ENCODE data around the gene SCAF4.
"Not testable (repeated sequence)": the region's sequence is repeated elsewhere in the genome, so short reads cannot be mapped to it uniquely, and the experiment has no call there.

Gene SCAF4, protein sequence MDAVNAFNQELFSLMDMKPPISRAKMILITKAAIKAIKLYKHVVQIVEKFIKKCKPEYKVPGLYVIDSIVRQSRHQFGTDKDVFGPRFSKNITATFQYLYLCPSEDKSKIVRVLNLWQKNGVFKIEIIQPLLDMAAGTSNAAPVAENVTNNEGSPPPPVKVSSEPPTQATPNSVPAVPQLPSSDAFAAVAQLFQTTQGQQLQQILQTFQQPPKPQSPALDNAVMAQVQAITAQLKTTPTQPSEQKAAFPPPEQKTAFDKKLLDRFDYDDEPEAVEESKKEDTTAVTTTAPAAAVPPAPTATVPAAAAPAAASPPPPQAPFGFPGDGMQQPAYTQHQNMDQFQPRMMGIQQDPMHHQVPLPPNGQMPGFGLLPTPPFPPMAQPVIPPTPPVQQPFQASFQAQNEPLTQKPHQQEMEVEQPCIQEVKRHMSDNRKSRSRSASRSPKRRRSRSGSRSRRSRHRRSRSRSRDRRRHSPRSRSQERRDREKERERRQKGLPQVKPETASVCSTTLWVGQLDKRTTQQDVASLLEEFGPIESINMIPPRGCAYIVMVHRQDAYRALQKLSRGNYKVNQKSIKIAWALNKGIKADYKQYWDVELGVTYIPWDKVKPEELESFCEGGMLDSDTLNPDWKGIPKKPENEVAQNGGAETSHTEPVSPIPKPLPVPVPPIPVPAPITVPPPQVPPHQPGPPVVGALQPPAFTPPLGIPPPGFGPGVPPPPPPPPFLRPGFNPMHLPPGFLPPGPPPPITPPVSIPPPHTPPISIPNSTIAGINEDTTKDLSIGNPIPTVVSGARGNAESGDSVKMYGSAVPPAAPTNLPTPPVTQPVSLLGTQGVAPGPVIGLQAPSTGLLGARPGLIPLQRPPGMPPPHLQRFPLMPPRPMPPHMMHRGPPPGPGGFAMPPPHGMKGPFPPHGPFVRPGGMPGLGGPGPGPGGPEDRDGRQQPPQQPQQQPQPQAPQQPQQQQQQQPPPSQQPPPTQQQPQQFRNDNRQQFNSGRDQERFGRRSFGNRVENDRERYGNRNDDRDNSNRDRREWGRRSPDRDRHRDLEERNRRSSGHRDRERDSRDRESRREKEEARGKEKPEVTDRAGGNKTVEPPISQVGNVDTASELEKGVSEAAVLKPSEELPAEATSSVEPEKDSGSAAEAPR

DNA sequence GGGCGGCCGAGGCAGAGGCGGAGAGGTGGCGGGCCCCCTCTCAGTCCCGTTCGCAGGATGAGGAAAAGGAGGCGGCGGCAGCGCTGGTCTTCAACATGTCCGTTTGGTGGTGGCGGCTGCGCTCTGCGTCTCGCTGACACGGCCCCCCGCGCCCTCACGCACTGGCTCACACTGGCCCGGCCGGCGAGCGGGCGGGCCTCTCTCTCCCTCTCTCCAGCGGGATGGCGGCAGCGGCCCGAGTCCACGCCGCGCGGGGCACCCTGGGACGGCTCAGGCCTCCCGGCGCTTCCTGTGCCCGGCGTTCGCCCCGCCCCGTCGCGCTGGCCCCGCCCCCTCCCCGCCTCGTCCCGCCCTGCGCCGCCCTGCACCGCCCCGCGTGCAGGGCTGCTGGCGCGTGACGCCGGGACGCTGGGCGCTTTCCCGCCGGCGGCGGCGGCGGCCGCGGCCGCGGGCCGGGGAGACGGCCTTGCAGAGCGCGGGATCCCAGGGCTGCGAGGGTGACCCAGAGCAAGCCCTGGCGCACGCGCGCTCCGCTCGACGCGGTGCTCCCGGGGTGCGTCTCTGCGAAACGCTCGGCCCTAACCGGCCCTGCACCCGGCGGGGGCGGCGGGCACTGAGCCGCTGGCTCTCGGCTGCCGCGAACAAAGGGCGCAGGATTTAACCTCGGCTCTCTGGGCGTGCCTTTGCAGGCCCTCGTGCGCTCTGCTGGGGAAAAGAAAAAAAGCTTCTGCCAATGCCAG is at the start of gene SCAF4:
TSS of gene SCAF4 (minus strand) at position 262 of the 740 bp plus-strand sequence. CDS start 426 bp downstream, outside the sequence.
- H3K4me3 ChIP-seq (ENCODE audit: low read depth, low read length) = peak within 1 kb of the TSS; percentile 83
- peak; percentile 75 for DNase-seq (ENCODE audit: low read depth)

DNA sequence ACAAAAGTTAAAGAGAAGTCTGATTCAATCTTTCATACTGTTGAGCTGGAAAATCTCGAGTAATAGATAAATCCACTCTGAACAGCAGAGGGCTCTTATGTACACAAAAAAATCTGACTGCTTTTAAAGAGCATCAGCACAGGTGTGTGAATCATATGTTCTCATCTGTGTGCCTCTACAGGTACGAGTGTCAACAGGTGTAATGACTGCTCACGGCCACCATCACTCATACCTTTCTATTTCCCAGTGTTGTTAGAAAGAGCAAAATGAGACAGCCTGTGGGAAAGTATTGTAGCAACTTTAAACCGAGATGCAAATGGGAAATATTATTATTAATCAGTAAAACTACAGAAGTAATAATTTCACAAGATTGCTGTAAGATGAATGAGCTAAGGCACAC is 49.0 kb upstream of the SCAF4 start:
- DNase-seq (ENCODE audit: low read depth) = no peak
- H3K4me3 ChIP-seq (ENCODE audit: low read depth, low read length) = no peak overlapping the region

DNA sequence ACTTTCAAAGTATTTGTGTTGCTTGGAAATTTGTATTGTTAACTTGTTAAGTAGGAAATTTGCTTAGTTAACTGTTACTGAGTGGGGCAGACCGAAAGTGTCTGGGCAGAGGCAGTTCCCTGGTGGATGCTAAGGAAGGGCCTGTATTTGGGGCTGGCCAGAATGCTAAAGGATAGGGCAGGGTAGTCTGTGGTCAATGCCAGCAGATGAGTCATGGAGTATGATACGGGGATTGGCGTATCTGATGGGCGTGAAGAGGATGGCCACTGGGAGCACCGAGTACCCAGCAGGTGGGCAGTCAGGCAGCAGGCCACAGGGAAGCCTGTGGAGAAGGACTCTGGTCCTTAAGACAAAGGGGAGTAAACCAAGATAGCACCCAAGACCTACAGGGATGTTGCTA is 46.6 kb upstream of the SCAF4 start:
- DNase-seq (ENCODE audit: low read depth) = no peak
- H3K4me3 ChIP-seq (ENCODE audit: low read depth, low read length) = no peak overlapping the region

DNA sequence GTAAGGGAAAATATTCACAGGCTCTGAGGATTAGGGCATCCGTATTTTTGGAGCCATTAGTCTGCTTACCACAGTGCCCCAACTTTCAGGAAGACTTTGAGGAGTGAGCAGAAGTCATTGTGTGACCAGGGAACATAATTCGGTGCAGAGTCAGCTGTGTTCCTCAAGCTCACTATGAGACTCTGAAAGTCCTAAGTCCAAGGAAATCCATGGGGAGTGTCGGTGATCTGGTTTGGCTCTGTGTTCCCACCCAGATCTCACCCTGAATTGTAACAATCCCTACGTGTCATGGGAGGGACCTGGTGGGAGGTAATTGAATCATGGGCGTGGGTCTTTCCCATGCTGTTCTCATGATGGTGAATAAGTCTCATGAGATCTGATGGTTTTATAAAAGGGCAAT is 45.9 kb upstream of the SCAF4 start:
- no peak overlapping the region for H3K4me3 ChIP-seq (ENCODE audit: low read depth, low read length)
- DNase-seq (ENCODE audit: low read depth) = no peak

DNA sequence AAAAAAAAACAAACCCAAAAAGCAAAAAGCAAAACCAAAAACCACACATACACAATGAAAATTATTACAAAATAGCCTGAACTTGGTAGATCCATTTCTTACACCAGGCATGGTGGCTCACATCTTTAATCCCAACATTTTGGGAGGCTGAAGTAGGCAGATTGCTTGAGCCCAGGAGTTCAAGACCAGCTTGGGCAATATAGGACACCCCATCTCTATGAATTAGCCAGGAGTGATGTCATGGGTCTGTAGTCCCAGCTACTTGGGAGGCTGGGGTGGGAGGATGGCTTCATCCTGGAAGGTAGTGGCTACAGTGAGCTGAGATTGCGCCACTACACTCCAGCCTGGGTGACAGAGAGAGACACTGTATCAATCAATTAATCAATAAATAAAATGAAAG is 42.1 kb upstream of the SCAF4 start:
- no peak overlapping the region for H3K4me3 ChIP-seq (ENCODE audit: low read depth, low read length)
- DNase-seq (ENCODE audit: low read depth) = no peak

DNA sequence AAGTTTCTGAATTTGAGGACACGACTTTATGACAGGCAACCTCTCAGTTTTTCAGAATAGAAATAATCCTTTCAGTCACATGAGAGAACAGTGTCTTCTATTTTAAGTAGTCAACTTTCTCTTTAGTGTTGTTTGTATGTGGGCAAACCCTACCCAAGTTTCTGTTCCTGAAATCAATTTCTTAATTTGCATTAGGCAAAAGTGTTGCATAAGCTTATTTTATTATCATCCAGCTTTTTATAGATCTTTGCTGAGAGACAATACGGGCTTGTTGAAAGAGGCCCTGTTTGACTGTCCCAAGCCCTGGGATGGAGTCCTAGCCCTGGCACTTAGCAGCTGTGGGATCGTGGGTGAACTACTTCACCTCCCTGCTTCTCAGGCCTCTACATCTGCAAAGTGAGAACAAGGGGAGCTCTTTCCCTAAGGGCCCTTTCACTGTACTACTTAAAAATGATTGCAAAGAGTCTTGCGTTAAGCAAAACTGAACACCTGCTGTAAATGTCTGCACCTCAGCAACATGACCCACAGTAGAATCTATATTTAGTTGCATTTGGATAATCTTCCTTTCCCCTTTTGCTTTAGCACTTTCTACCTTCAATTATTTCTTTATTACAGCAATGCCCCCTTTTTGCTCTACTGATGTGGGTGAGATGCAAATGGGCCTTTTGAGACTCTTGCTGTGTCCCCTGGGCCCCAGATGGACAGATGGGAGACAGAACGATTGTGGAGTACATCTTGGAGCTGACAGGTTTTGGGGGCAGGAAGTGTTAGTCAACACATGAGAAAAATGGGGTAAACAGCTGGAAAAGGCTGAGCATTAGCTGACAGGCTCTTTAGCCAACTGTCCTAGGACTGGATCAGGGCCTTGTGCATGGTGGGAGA is 41.0 kb upstream of the SCAF4 start:
- no peak for DNase-seq (ENCODE audit: low read depth)
- no peak overlapping the region for H3K4me3 ChIP-seq (ENCODE audit: low read depth, low read length)

DNA sequence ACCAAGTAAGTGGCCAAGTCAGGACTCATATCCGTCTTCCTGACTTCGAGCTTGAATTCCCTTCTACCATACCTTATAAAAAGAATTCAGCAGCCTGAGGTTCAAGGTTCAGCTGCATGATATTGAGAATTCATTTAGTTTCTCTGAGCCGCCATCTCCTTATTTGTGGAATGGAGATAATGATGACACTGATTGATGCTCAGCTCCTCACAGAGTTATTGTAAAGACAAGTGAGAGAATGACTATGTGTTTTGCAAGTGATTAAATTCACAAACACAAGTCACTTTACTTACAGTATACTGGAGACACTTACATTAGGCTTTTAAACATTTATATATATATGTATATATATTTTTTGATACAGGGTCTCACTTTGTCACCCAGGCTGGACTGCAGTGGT is 39.8 kb upstream of the SCAF4 start:
- DNase-seq (ENCODE audit: low read depth) = no peak
- no peak overlapping the region for H3K4me3 ChIP-seq (ENCODE audit: low read depth, low read length)

DNA sequence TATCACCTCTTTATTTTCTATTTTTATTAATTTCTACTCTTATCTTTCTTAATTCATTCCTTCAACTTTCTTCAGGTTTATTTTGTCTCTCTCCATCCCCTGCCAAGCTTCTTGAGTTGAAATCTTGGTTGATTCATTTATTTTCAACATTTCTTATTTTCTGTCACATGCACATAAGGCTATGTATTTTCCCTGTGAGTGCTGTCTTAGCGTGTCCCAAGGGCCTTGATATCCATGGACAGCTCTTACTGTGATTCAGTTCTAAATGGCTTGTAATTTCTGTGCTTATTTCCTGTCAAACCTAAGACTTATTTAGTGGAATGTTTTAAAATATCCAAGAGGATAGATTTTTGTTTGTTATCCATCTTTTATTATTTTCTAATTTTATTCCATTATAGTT is 36.8 kb upstream of the SCAF4 start:
- no peak for DNase-seq (ENCODE audit: low read depth)

DNA sequence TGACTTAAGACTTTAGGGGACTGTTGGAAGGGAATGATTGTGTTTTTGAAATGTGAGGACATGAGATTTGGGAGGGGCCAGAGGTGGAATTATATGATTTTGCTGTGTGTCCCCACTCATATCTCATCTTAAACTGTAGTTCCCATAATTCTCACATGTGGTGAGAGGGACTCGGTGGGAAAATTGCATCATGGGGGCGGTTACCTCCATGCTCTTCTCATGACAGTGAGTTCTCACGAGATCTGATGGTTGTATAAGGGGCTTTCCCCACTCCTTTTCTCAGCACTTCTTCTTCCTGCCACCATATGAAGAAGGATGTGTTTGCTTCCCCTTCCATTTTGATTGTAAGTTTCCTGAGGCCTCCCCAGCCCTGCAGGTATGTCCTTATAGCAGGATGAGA is 35.0 kb upstream of the SCAF4 start:
- DNase-seq (ENCODE audit: low read depth) = no peak
- no peak overlapping the region for H3K4me3 ChIP-seq (ENCODE audit: low read depth, low read length)

More for the DNA sequence above, 36.8 kb upstream of the SCAF4 start:
- H3K4me3 ChIP-seq (ENCODE audit: low read depth, low read length) = no peak overlapping the region

DNA sequence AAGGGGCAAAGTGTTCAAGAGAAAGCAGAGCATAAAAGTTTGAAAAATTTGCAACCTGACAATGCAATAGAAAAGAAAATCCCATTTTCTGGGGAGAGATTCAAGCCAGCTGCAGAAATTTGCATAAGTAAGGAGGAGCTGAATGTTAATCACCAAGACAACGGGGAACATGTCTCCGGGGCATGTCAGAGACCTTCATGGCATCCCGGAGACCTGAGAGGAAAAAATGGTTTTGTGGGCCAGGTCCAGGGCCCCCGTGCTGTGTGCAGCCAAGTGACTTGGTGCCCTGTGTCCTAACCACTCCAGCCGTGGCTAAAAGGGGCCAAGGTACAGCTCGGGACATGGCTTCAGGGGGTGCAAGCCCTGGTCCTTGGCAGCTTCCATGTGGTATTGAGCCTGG is 33.9 kb upstream of the SCAF4 start:
- not testable (repeated sequence) for DNase-seq (ENCODE audit: low read depth); H3K4me3 ChIP-seq (ENCODE audit: low read depth, low read length)

DNA sequence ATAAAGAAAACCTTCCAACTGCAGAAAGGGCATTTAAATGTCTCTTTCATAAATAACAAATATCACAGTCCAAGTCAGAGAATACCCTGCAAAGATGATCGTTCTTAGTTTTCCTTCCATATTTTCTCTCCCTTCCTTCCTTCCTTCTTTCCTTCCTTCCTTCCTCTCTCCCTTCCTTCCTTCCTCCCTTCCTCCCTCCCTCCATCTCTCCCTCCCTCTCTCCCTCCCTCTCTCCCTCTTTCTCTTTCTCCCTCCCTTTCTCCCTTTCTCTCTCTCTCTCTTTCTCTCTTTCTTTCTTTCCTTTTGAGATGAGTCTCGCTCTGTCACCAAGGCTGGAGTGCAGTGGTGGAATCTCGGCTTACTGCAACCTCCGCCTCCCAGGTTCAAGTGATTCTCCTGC is 29.0 kb upstream of the SCAF4 start:
- DNase-seq (ENCODE audit: low read depth) = no peak
- H3K4me3 ChIP-seq (ENCODE audit: low read depth, low read length) = no peak overlapping the region

DNA sequence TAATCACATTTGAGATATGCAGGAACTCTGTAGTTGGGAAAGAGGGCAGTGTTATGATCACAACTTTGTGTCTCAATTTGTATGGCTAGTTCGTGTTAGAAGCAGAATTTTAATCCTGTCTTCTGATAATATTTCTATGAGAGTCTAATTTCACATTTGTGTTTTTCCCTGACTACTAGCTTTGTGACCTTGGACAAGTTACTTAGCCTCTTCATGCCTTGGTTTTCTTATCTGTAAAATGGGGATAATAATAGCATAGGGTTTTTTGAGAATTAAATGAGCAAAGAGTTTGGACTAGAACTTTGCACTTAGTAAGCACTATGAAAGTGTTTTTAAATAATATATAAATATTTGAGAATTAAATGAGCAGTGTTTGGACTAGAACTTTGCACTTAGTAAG is 24.9 kb upstream of the SCAF4 start:
- DNase-seq (ENCODE audit: low read depth) = no peak
- H3K4me3 ChIP-seq (ENCODE audit: low read depth, low read length) = no peak overlapping the region

DNA sequence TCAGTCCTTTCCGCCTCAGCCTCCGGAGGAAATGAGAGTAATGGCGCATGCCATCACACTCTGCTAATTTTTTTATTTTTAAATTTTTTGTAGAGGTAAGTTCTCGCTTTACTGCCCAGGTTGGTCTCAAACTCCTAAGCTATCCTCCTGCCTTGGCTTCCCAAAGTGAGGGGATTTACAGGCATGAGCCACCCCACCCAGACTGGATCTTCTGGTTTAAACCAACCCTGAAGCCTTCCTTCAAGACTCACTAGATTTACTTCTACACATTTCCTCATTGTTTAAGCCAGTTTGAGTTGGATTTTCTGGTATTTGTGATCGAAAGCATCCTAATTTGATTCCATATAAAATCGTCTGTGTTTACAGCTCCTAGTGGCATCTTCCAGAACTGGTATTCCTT is 23.1 kb upstream of the SCAF4 start:
- H3K4me3 ChIP-seq (ENCODE audit: low read depth, low read length) = no peak overlapping the region
- no peak for DNase-seq (ENCODE audit: low read depth)

DNA sequence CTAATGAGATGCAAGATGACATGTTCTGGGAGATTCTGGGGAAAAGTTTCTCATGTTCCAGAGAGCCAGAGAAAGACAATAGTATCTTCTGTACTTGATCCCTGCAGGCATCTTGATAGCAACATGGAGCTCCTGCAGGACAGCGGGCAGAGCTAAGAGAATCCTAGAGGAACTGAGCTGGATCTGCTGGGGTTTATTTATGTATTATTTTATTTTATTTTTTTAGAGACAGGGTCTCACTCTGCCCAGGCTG is 22.7 kb upstream of the SCAF4 start:
- no peak overlapping the region for H3K4me3 ChIP-seq (ENCODE audit: low read depth, low read length)
- no peak for DNase-seq (ENCODE audit: low read depth)

DNA sequence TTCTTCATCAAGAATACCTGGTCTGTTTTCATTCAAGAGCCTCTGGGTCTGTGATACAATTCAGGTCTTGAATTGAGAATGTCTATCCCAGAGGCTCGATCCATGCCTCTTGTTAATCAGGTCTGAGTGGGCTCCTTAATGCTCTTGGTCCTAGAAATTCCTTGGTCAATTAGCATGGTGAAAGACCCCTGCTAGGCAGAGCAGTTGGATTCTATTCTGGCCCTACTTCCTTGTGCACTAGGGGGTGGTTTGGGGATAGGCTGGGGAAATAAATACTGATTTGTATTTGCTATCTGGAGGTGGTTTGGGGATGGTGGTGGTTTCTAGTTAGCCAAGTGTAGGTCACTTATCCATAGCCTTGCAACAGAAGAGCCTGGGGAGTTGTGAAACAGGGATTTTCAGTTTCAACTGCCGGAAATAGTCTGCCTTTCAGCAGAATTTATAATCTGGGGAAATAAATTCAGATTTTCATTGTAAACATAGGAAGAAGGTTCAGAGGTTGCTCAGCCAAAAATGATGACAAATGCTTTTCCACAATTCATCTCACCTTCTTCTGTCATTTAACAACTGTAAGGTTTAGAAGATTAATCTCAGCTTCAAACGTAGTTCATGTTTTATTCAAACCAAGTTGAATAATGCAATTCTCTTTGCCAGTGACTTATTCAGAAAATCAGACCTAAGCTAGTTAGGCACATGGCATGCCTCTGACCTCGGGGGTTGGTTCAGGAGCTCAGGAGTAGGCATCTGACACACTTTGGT is 22.2 kb upstream of the SCAF4 start:
- DNase-seq (ENCODE audit: low read depth) = no peak
- H3K4me3 ChIP-seq (ENCODE audit: low read depth, low read length) = no peak overlapping the region

DNA sequence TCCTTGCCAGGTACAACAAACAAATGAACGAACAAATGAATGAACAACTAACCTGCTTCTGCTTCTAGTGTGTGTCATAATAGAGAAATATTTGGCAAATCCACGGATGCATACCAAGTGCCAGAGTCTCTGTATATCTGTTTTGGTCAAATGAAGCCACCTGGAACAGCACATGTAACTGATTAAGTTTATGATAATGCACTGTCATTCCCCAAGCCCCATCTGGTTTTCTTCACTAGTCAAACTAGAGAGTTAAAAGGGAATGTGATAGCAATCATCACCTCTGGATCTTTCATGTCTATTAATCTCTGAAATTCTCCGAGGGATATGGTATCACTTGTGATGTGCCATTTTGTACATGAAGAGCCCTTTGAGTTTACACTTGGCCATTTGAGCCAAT is 21.0 kb upstream of the SCAF4 start:
- DNase-seq (ENCODE audit: low read depth) = no peak
- H3K4me3 ChIP-seq (ENCODE audit: low read depth, low read length) = no peak overlapping the region

DNA sequence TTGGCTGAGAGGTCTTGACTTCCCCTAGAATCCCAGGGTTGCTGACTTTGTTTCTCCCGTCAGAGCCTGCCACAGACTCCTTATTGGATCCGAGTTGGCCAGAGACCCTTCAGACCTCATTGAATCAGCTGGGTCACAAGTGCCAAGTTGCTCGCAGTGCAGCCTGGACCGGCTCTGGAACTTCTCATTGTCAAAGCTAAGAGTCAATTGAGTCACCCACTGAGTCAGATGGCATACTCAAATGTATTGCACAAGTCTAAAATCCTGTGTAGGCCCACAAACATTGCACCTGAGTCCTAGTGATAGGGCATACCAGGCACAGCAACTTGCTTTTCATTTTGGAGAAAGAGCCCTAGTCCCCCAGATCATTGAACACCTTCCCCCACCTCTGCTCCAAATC is 20.4 kb upstream of the SCAF4 start:
- DNase-seq (ENCODE audit: low read depth) = no peak

DNA sequence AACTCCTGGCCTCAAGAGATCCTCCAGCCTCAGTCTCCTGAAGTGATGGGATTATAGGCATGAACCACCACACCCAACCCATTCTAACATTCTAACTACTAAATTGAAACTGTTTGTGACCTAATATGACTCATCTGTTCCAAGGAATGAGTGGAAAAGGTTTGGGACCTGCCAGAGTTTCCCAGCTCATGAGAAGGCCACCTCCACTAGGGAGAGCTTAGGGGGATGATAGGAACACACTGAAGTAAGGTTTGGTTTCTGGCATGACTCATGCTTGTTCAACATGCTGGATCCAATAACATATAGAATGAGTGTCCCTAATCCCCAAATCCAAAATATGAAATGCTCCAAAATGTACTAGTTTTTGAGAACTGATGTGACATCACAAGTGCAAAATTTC is 18.9 kb upstream of the SCAF4 start:
- no peak for DNase-seq (ENCODE audit: low read depth)
- H3K4me3 ChIP-seq (ENCODE audit: low read depth, low read length) = no peak overlapping the region

More for the DNA sequence above, 20.4 kb upstream of the SCAF4 start:
- H3K4me3 ChIP-seq (ENCODE audit: low read depth, low read length) = no peak overlapping the region
